GM23338 (cell line): ENCODE measurements around the gene MINK1.

Experiments
- TF ChIP-seq, protein P1 (sequence below), 2 experiments: fragments of 200-600 bp in 1 of 2; sonication (generic) in 1 of 2; conservative IDR thresholded peaks; 2 replicates each; pipeline versions ENCODE4 v1.5.1 to v1.6.1; 2016 to 2017; ENCODE audit warnings: antibody characterized with exemption in 2 of 2, low read depth in 2 of 2, mild to moderate bottlenecking in 2 of 2, moderate library complexity in 1 of 2
- TF ChIP-seq, protein P2 (sequence below): IDR thresholded peaks from one replicate; pipeline ENCODE4 v1.6.1; 2018; ENCODE audit warnings: antibody characterized with exemption; ENCODE audit not compliant: unreplicated experiment

DNA sequence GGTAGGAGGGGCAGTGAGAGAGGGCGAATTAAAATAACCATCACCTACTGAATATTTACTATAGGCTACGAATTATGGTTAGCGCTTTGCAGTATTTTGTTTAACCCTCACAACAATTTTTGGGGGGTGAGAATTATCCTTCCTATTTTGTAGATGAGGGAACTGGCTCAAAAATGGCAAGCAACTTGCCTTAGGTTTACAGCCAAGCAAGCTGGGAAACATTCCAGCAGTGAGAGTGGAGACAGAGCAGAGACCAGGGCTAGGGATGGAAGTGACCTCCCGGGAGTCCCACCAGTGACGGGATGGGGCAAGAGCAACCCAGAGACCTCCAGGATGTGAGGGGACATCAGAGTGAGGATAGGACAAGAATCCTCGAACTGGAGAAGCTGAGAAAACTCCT is 46.6 kb upstream of the MINK1 start:
- TF ChIP-seq, protein P1, sequence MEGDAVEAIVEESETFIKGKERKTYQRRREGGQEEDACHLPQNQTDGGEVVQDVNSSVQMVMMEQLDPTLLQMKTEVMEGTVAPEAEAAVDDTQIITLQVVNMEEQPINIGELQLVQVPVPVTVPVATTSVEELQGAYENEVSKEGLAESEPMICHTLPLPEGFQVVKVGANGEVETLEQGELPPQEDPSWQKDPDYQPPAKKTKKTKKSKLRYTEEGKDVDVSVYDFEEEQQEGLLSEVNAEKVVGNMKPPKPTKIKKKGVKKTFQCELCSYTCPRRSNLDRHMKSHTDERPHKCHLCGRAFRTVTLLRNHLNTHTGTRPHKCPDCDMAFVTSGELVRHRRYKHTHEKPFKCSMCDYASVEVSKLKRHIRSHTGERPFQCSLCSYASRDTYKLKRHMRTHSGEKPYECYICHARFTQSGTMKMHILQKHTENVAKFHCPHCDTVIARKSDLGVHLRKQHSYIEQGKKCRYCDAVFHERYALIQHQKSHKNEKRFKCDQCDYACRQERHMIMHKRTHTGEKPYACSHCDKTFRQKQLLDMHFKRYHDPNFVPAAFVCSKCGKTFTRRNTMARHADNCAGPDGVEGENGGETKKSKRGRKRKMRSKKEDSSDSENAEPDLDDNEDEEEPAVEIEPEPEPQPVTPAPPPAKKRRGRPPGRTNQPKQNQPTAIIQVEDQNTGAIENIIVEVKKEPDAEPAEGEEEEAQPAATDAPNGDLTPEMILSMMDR (conservative IDR thresholded peaks at IDR 0.05; ENCODE audit: low read depth in 2 of 2) = no peak
- TF ChIP-seq, protein P2, sequence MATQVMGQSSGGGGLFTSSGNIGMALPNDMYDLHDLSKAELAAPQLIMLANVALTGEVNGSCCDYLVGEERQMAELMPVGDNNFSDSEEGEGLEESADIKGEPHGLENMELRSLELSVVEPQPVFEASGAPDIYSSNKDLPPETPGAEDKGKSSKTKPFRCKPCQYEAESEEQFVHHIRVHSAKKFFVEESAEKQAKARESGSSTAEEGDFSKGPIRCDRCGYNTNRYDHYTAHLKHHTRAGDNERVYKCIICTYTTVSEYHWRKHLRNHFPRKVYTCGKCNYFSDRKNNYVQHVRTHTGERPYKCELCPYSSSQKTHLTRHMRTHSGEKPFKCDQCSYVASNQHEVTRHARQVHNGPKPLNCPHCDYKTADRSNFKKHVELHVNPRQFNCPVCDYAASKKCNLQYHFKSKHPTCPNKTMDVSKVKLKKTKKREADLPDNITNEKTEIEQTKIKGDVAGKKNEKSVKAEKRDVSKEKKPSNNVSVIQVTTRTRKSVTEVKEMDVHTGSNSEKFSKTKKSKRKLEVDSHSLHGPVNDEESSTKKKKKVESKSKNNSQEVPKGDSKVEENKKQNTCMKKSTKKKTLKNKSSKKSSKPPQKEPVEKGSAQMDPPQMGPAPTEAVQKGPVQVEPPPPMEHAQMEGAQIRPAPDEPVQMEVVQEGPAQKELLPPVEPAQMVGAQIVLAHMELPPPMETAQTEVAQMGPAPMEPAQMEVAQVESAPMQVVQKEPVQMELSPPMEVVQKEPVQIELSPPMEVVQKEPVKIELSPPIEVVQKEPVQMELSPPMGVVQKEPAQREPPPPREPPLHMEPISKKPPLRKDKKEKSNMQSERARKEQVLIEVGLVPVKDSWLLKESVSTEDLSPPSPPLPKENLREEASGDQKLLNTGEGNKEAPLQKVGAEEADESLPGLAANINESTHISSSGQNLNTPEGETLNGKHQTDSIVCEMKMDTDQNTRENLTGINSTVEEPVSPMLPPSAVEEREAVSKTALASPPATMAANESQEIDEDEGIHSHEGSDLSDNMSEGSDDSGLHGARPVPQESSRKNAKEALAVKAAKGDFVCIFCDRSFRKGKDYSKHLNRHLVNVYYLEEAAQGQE = no peak
